ENCODE data around the gene PTPRE. TPM values are rescaled to one million over a fixed set of nuclear protein-coding genes. Genes with fewer than 3 reads are reported as not detected.
A peak's percentile ranks its signal among the peaks of the same experiment; 100 is the strongest.

The PTPRE gene
- total and polyA plus RNA-seq, 8 donors, result 6.8 to 88.7 (median 9.3) TPM

DNA sequence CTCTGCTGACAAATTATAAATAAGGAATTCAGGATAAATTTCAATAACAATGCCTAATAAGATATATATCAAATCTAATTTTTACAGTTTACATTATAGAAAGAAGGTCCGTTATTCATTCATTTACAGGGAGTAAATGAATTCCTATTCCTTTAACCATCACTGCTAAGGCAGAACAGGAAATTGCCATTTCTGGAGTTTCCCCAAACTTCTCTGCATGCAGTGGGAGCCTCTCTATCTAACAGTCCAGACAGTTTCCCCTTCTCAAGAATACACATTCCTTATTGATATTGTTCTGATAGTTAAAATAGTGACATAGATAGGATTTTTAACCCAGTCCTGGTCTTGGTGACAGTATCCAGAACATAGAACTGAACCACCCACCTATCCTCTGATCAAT is 195.0 kb downstream of the PTPRE start:
- ATAC-seq (no peak), DNase-seq (no peak)
- TF ChIP-seq, protein P1, sequence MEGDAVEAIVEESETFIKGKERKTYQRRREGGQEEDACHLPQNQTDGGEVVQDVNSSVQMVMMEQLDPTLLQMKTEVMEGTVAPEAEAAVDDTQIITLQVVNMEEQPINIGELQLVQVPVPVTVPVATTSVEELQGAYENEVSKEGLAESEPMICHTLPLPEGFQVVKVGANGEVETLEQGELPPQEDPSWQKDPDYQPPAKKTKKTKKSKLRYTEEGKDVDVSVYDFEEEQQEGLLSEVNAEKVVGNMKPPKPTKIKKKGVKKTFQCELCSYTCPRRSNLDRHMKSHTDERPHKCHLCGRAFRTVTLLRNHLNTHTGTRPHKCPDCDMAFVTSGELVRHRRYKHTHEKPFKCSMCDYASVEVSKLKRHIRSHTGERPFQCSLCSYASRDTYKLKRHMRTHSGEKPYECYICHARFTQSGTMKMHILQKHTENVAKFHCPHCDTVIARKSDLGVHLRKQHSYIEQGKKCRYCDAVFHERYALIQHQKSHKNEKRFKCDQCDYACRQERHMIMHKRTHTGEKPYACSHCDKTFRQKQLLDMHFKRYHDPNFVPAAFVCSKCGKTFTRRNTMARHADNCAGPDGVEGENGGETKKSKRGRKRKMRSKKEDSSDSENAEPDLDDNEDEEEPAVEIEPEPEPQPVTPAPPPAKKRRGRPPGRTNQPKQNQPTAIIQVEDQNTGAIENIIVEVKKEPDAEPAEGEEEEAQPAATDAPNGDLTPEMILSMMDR (IDR thresholded peaks at IDR 0.05), result no peak
- H3K4me1 ChIP-seq, result peaks cover 0 to 5% of the 10 kb centered on the region in 2 donors
- H3K36me3 ChIP-seq, result peaks cover 0 to 13% of the 10 kb centered on the region in 2 donors
- H3K9me3 ChIP-seq, result no peaks in the 10 kb centered on the region
- no peak overlapping the region for H3K27ac ChIP-seq
- H3K27me3 ChIP-seq, result no peaks in the 10 kb centered on the region
- intact Hi-C loops (cut with DNase I), result no loop called here
- H3K4me3 ChIP-seq, result no peak overlapping the region

DNA sequence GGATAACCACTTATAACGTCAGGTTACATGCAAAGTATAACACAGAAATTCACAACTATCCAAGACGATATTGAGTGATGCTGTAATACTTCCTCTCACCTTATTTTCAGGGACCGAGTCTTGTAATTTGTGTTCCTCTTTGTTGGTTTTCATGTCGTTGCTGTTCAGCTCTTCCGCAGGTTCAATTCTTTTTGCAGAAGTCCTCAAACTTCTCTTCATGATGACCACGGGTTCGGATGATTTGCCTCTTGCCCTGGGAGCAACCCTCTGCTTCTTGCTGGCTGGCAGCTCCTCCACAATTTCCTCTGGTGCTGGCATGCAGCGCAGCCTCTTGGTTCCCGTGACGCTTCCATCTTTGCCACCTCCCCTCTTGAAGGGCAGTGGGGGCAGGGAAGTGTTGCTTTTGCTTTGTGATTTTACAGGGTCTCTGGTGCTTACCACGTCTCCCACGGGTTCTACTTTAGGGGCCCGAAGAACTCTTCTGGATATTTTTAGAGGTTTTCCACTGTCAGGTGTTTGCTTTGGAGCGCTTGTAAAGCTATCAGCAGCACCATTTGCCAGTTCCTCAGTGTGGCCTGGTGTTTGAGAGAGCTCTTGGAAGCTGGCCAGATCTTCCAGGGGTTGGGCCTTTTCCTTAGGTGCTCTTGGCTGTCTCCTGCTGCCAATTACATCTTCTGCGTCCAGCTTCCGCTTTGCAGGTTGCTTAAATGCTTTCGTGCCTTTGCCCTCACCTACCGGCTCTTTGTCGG is 195.8 kb downstream of the PTPRE start:
- TF ChIP-seq, protein P1 (IDR thresholded peaks at IDR 0.05), result no peak
- Histone ChIP-seq H3K4me3 (no peak overlapping the region), H3K4me1 (peaks cover 0 to 5% of the 10 kb centered on the region in 2 donors), H3K27ac (no peak overlapping the region), H3K9me3 (no peaks in the 10 kb centered on the region), H3K27me3 (no peaks in the 10 kb centered on the region), H3K36me3 (peaks cover 0 to 18% of the 10 kb centered on the region in 2 donors)
- intact Hi-C loops (cut with DNase I), result no loop called here
- DNase-seq (peak in 1 of 4 donors; percentile 73), ATAC-seq (peak; percentile 94)

DNA sequence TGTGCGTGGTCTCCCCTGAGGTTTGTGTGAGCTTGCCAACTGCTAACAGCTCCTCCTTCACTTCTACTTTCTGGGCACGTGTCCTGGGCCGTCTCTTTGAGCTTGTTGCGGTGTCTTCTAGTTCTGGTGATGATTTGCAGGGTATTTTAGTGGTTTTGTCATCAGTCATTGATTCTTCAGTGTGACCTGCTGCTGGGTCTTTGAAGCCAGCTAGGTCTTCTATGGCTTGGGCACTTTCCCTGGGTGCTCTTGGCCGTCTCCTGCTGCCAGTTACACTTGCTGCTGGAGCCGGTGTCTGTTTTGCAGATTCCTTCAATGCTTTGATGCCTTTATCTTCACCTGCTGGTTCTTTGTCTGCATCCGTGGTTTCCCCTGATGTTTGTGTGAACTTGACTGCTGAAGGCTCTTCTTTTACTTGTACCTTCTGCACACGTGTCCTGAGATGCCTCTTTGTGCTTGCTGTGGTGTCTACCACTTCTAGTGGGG is 196.4 kb downstream of the PTPRE start:
- TF ChIP-seq, protein P1 (IDR thresholded peaks at IDR 0.05), result no peak

DNA sequence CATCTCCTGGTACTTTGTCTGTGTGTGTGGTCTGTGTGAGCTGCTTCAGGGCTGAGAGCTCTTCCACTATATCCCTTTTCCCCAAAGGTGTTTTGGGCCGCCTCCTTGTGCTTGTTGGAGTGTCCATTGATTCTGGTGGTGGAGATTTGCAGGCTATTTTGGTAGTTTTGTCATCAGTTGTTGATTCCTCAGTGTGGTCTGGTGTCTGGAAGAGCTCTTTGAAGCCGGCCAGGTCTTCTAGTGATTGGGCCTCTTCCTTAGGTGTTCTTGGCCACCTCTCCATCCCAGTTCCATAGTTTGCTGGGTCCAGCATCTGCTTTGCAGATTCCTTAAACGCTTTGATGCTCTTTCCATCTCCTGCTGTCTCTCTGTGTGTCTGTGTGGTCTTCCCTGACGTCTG is 198.5 kb downstream of the PTPRE start:
- H3K9me3 ChIP-seq, result no peaks in the 10 kb centered on the region
- no peak for ATAC-seq
- H3K4me1 ChIP-seq, result peaks cover 0 to 5% of the 10 kb centered on the region in 2 donors
- intact Hi-C loops (cut with DNase I), result no loop called here
- no peaks in the 10 kb centered on the region for H3K27me3 ChIP-seq
- peaks cover 0 to 24% of the 10 kb centered on the region in 2 donors for H3K36me3 ChIP-seq
- no peak overlapping the region for H3K27ac ChIP-seq
- no peak overlapping the region for H3K4me3 ChIP-seq
- DNase-seq, result no peak
- TF ChIP-seq, protein P1 (IDR thresholded peaks at IDR 0.05), result no peak

More for the DNA sequence above, 196.4 kb downstream of the PTPRE start:
- no peak for ATAC-seq
- Histone ChIP-seq H3K27ac (no peak overlapping the region), H3K4me1 (peaks cover 0 to 5% of the 10 kb centered on the region in 2 donors), H3K9me3 (no peaks in the 10 kb centered on the region), H3K27me3 (no peaks in the 10 kb centered on the region), H3K4me3 (no peak overlapping the region), H3K36me3 (peaks cover 0 to 24% of the 10 kb centered on the region in 2 donors)
- DNase-seq, result no peak
- intact Hi-C loops (cut with DNase I), result no loop called here

DNA sequence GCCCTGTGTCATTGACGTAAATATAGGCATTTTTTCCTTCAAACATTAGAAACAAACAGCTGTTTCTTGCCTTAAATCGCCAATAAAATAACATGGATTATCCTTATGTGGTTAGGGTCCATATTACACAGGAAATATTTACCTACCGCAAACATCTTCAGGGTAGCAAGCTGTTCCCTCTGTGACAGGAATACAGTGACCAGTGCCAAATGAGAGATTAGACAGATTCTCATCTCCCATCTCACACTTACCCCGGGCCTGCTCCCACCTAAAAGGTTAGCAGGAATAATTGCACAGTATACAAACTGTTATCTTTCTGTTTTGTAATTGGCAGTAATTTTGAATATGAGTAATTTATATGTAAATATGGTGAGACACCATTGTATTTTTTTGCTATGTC is 202.8 kb downstream of the PTPRE start:
- no peak for ATAC-seq
- peaks cover 0 to 32% of the 10 kb centered on the region in 2 donors for H3K36me3 ChIP-seq
- no peak overlapping the region for H3K4me3 ChIP-seq
- no peaks in the 10 kb centered on the region for H3K4me1 ChIP-seq
- H3K9me3 ChIP-seq, result no peaks in the 10 kb centered on the region
- no peak overlapping the region for H3K27ac ChIP-seq
- no peaks in the 10 kb centered on the region for H3K27me3 ChIP-seq
- TF ChIP-seq, protein P1 (IDR thresholded peaks at IDR 0.05), result no peak
- intact Hi-C loops (cut with DNase I), result no loop called here
- DNase-seq, result no peak
